Measurements from ENCODE around the gene OPCML.

DNA sequence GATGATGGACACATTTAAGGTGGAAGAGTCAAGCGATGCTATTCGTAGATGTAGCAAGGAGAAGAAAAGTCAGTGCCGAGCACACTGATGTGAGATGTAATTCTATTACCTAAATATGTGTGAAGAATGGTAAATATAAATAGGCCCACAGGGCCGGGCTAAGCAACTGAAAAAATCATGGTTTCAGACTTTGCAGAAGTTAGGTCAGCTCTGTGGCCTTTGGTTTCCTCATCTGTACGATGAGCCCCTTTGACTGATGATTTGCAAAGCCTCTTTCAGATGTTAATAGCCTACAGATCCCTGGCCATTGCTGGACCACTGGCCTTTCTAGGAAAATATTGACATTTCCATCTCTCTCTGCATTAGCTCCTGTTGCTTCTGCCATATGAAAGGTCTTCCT is 570.8 kb downstream of the OPCML start:
- TF ChIP-seq POLR2AphosphoS5 (IDR thresholded peaks at IDR 0.05; ENCODE audit: low read depth) (no peak), SPI1 (IDR thresholded peaks at IDR 0.05; ENCODE audit: borderline replicate concordance, low read depth) (no peak), GABPA (IDR thresholded peaks at IDR 0.05; ENCODE audit: low read depth) (no peak)
- TF ChIP-seq, protein P1, sequence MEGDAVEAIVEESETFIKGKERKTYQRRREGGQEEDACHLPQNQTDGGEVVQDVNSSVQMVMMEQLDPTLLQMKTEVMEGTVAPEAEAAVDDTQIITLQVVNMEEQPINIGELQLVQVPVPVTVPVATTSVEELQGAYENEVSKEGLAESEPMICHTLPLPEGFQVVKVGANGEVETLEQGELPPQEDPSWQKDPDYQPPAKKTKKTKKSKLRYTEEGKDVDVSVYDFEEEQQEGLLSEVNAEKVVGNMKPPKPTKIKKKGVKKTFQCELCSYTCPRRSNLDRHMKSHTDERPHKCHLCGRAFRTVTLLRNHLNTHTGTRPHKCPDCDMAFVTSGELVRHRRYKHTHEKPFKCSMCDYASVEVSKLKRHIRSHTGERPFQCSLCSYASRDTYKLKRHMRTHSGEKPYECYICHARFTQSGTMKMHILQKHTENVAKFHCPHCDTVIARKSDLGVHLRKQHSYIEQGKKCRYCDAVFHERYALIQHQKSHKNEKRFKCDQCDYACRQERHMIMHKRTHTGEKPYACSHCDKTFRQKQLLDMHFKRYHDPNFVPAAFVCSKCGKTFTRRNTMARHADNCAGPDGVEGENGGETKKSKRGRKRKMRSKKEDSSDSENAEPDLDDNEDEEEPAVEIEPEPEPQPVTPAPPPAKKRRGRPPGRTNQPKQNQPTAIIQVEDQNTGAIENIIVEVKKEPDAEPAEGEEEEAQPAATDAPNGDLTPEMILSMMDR (IDR thresholded peaks at IDR 0.05; ENCODE audit: insufficient read depth, low read length) = no peak
- TF ChIP-seq, protein P2, sequence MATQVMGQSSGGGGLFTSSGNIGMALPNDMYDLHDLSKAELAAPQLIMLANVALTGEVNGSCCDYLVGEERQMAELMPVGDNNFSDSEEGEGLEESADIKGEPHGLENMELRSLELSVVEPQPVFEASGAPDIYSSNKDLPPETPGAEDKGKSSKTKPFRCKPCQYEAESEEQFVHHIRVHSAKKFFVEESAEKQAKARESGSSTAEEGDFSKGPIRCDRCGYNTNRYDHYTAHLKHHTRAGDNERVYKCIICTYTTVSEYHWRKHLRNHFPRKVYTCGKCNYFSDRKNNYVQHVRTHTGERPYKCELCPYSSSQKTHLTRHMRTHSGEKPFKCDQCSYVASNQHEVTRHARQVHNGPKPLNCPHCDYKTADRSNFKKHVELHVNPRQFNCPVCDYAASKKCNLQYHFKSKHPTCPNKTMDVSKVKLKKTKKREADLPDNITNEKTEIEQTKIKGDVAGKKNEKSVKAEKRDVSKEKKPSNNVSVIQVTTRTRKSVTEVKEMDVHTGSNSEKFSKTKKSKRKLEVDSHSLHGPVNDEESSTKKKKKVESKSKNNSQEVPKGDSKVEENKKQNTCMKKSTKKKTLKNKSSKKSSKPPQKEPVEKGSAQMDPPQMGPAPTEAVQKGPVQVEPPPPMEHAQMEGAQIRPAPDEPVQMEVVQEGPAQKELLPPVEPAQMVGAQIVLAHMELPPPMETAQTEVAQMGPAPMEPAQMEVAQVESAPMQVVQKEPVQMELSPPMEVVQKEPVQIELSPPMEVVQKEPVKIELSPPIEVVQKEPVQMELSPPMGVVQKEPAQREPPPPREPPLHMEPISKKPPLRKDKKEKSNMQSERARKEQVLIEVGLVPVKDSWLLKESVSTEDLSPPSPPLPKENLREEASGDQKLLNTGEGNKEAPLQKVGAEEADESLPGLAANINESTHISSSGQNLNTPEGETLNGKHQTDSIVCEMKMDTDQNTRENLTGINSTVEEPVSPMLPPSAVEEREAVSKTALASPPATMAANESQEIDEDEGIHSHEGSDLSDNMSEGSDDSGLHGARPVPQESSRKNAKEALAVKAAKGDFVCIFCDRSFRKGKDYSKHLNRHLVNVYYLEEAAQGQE (IDR thresholded peaks at IDR 0.05; ENCODE audit: insufficient replicate concordance, low read depth) = no peak

All from HL-60 (cell line).